ENCODE measurements around the gene PLEKHG4B.

DNA sequence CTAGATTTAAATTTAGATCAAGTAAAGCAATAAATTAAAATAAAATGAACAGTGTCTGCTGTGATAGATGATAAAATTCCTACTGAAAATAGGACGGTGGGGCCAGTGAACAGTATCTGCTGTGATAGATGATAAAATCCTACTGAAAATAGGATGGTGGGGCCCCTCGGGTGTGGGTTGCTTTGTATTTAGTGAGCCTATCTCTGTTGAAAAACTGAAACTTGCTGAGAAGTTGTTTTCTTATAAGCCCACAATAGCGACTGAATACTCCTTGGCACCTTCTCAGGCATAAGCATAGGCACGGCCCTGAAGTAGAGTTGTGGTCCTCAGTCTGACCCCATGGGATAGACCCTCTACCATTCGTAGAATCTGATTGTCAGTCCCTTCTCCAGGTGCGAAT lies 131.8 kb downstream of the PLEKHG4B start:
- TF ChIP-seq, protein P1, sequence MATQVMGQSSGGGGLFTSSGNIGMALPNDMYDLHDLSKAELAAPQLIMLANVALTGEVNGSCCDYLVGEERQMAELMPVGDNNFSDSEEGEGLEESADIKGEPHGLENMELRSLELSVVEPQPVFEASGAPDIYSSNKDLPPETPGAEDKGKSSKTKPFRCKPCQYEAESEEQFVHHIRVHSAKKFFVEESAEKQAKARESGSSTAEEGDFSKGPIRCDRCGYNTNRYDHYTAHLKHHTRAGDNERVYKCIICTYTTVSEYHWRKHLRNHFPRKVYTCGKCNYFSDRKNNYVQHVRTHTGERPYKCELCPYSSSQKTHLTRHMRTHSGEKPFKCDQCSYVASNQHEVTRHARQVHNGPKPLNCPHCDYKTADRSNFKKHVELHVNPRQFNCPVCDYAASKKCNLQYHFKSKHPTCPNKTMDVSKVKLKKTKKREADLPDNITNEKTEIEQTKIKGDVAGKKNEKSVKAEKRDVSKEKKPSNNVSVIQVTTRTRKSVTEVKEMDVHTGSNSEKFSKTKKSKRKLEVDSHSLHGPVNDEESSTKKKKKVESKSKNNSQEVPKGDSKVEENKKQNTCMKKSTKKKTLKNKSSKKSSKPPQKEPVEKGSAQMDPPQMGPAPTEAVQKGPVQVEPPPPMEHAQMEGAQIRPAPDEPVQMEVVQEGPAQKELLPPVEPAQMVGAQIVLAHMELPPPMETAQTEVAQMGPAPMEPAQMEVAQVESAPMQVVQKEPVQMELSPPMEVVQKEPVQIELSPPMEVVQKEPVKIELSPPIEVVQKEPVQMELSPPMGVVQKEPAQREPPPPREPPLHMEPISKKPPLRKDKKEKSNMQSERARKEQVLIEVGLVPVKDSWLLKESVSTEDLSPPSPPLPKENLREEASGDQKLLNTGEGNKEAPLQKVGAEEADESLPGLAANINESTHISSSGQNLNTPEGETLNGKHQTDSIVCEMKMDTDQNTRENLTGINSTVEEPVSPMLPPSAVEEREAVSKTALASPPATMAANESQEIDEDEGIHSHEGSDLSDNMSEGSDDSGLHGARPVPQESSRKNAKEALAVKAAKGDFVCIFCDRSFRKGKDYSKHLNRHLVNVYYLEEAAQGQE (IDR thresholded peaks at IDR 0.05; ENCODE audit: low read depth), result no peak
- TF ChIP-seq, protein P2, sequence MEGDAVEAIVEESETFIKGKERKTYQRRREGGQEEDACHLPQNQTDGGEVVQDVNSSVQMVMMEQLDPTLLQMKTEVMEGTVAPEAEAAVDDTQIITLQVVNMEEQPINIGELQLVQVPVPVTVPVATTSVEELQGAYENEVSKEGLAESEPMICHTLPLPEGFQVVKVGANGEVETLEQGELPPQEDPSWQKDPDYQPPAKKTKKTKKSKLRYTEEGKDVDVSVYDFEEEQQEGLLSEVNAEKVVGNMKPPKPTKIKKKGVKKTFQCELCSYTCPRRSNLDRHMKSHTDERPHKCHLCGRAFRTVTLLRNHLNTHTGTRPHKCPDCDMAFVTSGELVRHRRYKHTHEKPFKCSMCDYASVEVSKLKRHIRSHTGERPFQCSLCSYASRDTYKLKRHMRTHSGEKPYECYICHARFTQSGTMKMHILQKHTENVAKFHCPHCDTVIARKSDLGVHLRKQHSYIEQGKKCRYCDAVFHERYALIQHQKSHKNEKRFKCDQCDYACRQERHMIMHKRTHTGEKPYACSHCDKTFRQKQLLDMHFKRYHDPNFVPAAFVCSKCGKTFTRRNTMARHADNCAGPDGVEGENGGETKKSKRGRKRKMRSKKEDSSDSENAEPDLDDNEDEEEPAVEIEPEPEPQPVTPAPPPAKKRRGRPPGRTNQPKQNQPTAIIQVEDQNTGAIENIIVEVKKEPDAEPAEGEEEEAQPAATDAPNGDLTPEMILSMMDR (IDR thresholded peaks at IDR 0.05 in 2 of 3, conservative IDR thresholded peaks at IDR 0.05 in 1 of 3; ENCODE audit: borderline replicate concordance in 1 of 3, insufficient read depth in 1 of 3, low read depth in 2 of 3, low read length in 2 of 3), result no peak
- no peak for TF ChIP-seq JUND (IDR thresholded peaks at IDR 0.05)
- TF ChIP-seq TCF7L2 (IDR thresholded peaks at IDR 0.05; ENCODE audit: borderline replicate concordance, extremely low read depth, insufficient read depth, insufficient read length), result no peak
- no peak for TF ChIP-seq POLR2A (IDR thresholded peaks at IDR 0.05; ENCODE audit: borderline replicate concordance, extremely low read depth, insufficient read depth, insufficient read length)
- TF ChIP-seq EZH2 (IDR thresholded peaks at IDR 0.05), result no peak
- no peak for TF ChIP-seq CEBPB (IDR thresholded peaks at IDR 0.05; ENCODE audit: low read depth)
- TF ChIP-seq, protein P3, sequence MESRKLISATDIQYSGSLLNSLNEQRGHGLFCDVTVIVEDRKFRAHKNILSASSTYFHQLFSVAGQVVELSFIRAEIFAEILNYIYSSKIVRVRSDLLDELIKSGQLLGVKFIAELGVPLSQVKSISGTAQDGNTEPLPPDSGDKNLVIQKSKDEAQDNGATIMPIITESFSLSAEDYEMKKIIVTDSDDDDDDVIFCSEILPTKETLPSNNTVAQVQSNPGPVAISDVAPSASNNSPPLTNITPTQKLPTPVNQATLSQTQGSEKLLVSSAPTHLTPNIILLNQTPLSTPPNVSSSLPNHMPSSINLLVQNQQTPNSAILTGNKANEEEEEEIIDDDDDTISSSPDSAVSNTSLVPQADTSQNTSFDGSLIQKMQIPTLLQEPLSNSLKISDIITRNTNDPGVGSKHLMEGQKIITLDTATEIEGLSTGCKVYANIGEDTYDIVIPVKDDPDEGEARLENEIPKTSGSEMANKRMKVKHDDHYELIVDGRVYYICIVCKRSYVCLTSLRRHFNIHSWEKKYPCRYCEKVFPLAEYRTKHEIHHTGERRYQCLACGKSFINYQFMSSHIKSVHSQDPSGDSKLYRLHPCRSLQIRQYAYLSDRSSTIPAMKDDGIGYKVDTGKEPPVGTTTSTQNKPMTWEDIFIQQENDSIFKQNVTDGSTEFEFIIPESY (IDR thresholded peaks at IDR 0.05; ENCODE audit: extremely low read depth, insufficient replicate concordance, low read length), result no peak
- TF ChIP-seq, protein P4, sequence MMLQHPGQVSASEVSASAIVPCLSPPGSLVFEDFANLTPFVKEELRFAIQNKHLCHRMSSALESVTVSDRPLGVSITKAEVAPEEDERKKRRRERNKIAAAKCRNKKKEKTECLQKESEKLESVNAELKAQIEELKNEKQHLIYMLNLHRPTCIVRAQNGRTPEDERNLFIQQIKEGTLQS (IDR thresholded peaks at IDR 0.05), result no peak
- TF ChIP-seq RAD21 (IDR thresholded peaks at IDR 0.05; ENCODE audit: low read depth), result no peak
- TF ChIP-seq POLR2AphosphoS5 (IDR thresholded peaks at IDR 0.05; ENCODE audit: low read depth, low read length), result no peak
- TF ChIP-seq SIN3A (IDR thresholded peaks at IDR 0.05; ENCODE audit: low read depth), result no peak

Data from HCT116 (cell line).